IPS-NIHi7 (cell line): ENCODE results near the gene SGSM2.

Experiments used
- DNase-seq: peaks from one replicate; pipeline ENCODE4 v3.0.0; 2012; ENCODE audit warnings: mixed read lengths; ENCODE audit errors: extremely low spot score

SGSM2 gene

DNA sequence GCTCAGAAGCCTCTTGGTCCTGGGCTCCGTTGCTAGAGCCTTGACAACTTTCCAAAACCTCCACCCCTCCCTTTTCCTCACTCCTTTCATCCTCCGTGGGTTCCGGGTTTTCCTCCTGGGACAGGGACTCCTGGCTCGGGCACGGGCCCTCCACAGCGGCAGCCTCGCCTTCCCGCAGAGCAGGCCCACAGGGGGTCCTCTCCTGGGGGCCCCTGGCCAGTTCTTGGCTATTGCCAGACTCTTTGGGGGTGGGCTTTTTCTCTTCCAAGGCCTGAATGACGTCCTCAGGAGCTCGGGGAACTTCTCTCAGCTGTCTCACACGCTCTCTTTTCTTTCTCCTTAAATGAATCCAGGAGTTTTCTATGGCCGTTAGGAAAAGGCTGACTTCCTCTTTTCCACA is 82.9 kb downstream of the SGSM2 start:
- DNase-seq = no peak

DNA sequence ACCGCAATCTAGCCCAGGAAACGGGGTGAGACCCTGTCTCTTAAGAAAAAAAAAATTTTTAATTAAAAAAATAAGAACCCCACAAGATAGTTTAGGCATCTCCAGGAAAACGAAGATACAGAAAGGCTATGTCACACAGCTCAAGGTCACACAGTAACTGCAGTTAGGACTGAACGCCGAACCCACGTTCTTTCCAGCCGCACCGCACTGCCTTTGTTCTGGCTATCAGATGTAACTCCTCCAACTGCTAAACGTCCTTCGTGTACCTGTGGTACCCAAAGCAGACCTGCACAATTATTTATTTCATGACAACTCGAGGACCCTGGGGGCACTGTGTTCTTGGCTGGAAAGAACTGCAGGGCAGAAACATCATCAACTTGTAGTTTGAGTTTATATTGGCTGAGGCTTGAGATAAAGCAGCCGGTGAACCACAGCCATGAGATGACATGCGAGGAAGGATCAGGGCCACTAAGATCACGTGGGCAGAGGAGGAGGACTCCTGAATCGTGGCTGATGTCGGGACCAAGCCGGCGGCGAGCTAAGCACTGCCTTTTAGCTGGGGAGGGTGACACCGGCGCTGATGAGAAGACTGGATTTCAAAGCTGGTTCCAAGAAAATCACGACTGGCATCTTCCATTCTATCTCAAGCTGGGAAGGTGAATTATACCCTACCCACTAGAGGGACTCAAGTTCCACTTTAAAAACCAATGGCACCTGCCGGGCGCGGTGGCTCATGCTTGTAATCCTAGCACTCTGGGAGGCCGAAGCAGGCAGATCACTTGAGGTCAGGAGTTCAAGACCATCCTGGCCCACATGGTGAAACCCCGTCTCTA is 84.2 kb downstream of the SGSM2 start:
- no peak for DNase-seq

DNA sequence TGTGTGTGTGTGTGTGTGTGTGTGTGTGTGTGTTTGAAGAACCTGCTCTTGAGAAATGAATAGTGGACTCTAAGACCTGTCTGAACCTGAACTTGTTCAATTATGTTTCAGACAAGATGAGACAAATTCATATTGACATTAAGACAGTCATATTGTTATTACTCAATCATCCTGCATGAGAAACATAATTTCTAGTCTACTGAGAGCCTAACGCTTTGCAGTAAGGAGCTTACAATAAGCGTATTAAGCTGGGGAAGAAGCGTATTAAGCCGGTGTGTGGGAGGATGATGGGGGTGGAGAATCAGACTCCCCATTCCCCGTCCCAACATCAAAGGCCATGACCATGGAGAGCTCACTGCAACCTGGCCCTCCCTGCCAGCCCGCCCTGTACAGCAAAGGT is 86.0 kb downstream of the SGSM2 start:
- DNase-seq = no peak

DNA sequence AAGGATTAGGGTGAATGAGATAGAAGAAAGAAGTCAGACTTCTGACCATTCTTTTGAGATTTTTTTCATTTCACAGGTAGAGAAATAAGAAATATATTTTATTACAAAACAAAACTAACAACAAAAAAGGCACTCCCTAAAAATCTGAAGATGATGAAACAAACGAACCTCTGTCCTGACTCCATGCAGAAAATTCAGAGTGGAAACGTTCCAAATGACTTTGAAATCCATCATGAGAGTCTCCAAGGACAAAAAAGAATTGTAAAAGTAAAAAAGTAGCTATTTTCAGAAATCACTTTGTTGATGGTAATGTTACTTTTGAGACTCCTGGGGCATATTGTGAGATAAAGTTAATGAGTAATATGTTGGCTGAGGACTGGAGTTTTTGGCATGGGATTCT is 89.9 kb downstream of the SGSM2 start:
- DNase-seq = no peak

DNA sequence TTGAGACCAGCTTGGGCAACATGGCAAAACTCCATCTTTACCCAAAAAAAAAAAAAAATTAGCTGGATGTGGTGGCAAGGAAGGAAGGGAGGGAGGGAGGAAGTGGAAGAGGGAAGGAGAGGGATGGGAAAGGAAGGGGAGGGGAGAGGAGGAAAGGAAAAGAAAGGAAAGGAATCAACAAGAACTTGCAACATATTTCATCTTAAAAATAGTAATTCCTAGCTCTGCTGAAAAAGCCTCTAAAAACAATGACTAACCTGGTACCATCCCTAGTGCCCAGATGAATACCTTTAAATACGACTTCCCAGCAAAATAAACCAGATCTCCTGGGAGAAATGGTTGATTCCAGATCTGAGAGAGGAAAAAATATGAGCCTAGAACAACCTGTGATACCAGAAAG is 90.6 kb downstream of the SGSM2 start:
- no peak for DNase-seq
